Activated naive CD8-positive, alpha-beta T cell treated with anti-CD3 and anti-CD28 coated beads, Interleukin-2, amount 50 U/mL, for 24 hours (primary cell): Measurements from ENCODE around the gene ELMO1.

Source experiments
- ATAC-seq: fragments of 150-1000 bp; cut with Tn5 transposase; one replicate; pipeline ENCODE4 v1.10.0; 2021
- DNase-seq: peaks from one replicate; pipeline ENCODE4 v3.0.0; 2021
- H3K27ac Mint-ChIP-seq: one replicate; pipeline ENCODE4 v1.8.0; 2021; ENCODE audit warnings: mild to moderate bottlenecking, mixed read lengths
- H3K27me3 Mint-ChIP-seq: one replicate; pipeline ENCODE4 v1.8.0; 2021; ENCODE audit warnings: mixed read lengths
- H3K36me3 Mint-ChIP-seq: one replicate; pipeline ENCODE4 v1.8.0; 2021; ENCODE audit warnings: low read depth, mixed read lengths
- H3K4me1 Mint-ChIP-seq: one replicate; pipeline ENCODE4 v1.8.0; 2021; ENCODE audit warnings: mixed read lengths
- H3K4me3 Mint-ChIP-seq: one replicate; pipeline ENCODE4 v1.8.0; 2021; ENCODE audit warnings: mild to moderate bottlenecking, moderate library complexity, mixed read lengths
- H3K9me3 Mint-ChIP-seq: one replicate; pipeline ENCODE4 v1.8.0; 2021; ENCODE audit warnings: mixed read lengths

Gene ELMO1

GRCh38 chr7:36972140-36972518 lies 476.5 kb downstream of the ELMO1 start:
- DNase-seq, result no peak
- ATAC-seq, result no peak
- H3K9me3 Mint-ChIP-seq, result peaks cover 5% of the 10 kb centered on the region
- H3K27ac Mint-ChIP-seq, result no peak overlapping the region
- peaks cover 39% of the 10 kb centered on the region for H3K36me3 Mint-ChIP-seq
- no peak overlapping the region for H3K4me3 Mint-ChIP-seq
- H3K27me3 Mint-ChIP-seq, result no peaks in the 10 kb centered on the region
- H3K4me1 Mint-ChIP-seq, result peaks cover 24% of the 10 kb centered on the region

GRCh38 chr7:36971515-36972139 lies 477.0 kb downstream of the ELMO1 start:
- ATAC-seq (no peak), DNase-seq (no peak)
- peaks cover 39% of the 10 kb centered on the region for H3K36me3 Mint-ChIP-seq
- H3K4me3 Mint-ChIP-seq, result no peak overlapping the region
- H3K4me1 Mint-ChIP-seq, result peaks cover 24% of the 10 kb centered on the region
- H3K27me3 Mint-ChIP-seq, result no peaks in the 10 kb centered on the region
- no peak overlapping the region for H3K27ac Mint-ChIP-seq
- H3K9me3 Mint-ChIP-seq, result peaks cover 6% of the 10 kb centered on the region

DNA sequence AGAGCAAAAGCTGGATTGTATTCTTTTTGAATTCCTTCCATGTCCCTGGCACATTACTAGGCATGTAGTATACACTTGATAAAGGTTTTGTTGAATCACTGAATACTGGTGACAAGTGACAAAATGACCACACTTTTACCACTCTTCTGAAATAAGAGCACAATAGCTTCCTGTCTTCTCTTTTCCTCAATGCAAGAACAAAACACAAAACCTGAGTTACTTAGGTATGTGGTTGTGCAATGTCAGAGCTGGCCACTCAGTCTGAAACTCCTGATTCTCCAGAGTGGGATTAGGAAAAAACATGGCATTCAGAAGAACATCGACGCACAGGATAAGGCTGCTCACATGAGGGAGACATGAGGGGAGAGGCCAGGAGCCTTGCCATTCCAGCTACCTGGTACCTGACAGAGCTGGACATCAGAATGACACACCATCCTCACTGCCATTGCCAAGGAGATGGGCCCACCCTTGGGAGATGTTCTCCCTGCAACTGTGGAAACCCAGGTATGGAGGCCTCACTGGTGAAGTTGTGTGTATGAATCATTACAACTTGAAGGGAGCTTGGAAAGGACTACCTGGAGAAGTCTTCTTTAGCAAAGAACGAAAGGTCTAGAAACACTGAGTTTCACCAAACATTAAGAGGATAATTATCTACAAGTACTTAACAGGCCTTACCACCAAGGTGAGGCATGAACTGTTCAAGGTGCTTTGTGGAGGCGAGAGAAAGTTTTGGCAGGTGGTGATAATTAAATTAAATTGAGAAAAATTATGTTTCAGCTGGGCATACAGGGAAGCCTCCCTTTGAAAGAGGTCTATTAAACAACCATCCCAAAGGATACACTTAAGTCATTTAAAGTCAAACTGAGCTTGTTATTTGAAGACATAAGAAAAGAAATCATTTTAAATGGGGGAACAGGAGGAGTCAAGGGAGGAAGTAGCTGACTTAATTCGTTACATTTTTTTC lies 477.8 kb downstream of the ELMO1 start:
- Mint-ChIP-seq H3K9me3 (peaks cover 9% of the 10 kb centered on the region), H3K27ac (no peak overlapping the region), H3K4me3 (no peak overlapping the region), H3K4me1 (peaks cover 22% of the 10 kb centered on the region), H3K27me3 (no peaks in the 10 kb centered on the region), H3K36me3 (peaks cover 39% of the 10 kb centered on the region)
- DNase-seq, result no peak
- ATAC-seq, result no peak

- Mint-ChIP-seq H3K4me3 (no peak overlapping the region), H3K36me3 (peaks cover 31% of the 10 kb centered on the region), H3K9me3 (peaks cover 9% of the 10 kb centered on the region), H3K27ac (no peak overlapping the region), H3K27me3 (no peaks in the 10 kb centered on the region), H3K4me1 (peaks cover 30% of the 10 kb centered on the region)
- ATAC-seq, result no peak
- no peak for DNase-seq
These were observed 479.3 kb downstream of the ELMO1 start for GRCh38 chr7:36969376-36969775.

DNA sequence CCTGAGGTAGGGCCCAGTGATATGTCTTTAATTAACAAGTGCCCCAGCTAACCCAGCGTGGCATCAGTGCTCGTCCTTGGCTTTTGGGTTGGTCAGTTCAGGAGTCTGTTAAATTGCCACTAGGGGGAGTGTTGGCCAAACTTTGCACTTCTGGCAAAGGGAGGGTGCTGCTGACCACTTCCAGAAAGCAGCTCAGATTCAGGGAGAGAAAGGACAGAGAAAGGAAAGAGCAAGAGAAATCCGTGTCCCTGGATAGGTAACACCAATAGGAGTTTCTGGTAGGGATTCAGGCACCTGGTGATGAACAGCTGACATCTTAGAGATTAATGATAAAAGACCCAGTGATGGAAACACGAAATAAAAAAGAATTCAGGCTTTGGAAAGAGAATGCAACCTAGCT lies 481.3 kb downstream of the ELMO1 start:
- H3K4me3 Mint-ChIP-seq, result no peak overlapping the region
- DNase-seq (no peak), ATAC-seq (no peak)

DNA sequence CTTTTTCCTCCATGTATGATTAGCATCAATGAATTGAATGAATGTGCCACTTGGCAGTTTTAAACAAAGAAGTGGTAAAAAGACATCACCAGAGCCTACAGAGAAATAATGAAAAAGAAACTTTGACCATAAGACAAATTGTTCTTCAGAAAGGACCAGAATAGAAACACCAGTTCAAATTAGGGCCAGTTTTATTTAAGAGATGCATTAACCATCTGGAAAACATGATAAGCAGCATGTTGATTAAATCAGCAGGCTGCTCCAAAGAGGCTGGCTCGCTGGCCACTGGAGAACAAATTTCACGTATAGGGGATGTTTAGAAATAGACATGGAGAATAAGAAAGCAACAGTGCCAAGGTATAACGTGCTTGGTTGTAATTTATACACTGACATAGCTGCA lies 482.0 kb downstream of the ELMO1 start:
- DNase-seq (no peak), ATAC-seq (no peak)
- H3K9me3 Mint-ChIP-seq, result peaks cover 15% of the 10 kb centered on the region
- no peak overlapping the region for H3K27ac Mint-ChIP-seq
- H3K4me3 Mint-ChIP-seq, result no peak overlapping the region
- peaks cover 45% of the 10 kb centered on the region for H3K4me1 Mint-ChIP-seq
- no peaks in the 10 kb centered on the region for H3K27me3 Mint-ChIP-seq
- H3K36me3 Mint-ChIP-seq, result peaks cover 37% of the 10 kb centered on the region

More for the DNA sequence above, 481.3 kb downstream of the ELMO1 start:
- Mint-ChIP-seq H3K4me1 (peaks cover 38% of the 10 kb centered on the region), H3K27ac (no peak overlapping the region), H3K27me3 (no peaks in the 10 kb centered on the region), H3K36me3 (peaks cover 34% of the 10 kb centered on the region), H3K9me3 (peaks cover 13% of the 10 kb centered on the region)

DNA sequence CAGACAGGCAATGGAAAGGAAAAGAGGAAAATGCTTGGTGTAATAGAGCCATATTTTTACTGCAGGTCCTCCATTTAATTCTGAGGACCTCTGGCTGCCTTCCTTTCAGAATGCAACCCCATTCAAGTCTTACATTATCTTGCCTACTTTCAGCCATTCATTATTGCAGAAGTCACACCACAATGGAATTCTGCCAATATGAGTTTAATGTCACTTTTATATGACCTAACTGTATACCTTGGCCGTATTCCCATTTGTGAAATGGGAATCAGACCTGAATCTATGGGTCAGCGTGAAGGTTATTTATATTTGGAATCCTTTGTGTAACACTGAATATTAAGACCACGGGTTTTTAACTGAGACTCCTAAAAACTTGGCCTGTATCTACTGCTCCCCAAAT lies 482.6 kb downstream of the ELMO1 start:
- H3K27ac Mint-ChIP-seq, result no peak overlapping the region
- H3K4me1 Mint-ChIP-seq, result peaks cover 45% of the 10 kb centered on the region
- H3K36me3 Mint-ChIP-seq, result peaks cover 33% of the 10 kb centered on the region

DNA sequence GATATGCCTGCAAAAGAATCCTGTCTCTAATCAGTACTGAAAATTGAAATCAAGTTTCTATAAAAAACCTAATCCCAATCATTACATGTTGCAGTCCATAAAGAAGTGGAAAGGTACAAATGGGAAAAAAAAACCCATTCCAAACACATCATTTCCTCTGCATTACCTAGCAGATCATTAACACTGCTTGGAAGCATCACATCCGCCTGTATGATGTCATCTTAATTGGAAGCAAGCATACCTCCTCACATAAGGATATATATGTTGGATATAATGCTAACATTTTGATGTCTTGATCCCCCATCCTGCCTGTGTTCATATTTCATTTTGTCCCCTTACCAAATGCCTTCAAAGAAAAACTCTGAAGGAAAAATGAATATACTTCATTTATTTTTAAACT lies 483.0 kb downstream of the ELMO1 start:
- Mint-ChIP-seq H3K27me3 (no peaks in the 10 kb centered on the region), H3K4me1 (peaks cover 45% of the 10 kb centered on the region), H3K4me3 (no peak overlapping the region), H3K36me3 (peaks cover 32% of the 10 kb centered on the region), H3K27ac (no peak overlapping the region), H3K9me3 (peaks cover 15% of the 10 kb centered on the region)
- no peak for DNase-seq
- ATAC-seq, result no peak

More for the DNA sequence above, 482.6 kb downstream of the ELMO1 start:
- DNase-seq (no peak), ATAC-seq (no peak)
- peaks cover 15% of the 10 kb centered on the region for H3K9me3 Mint-ChIP-seq
- no peaks in the 10 kb centered on the region for H3K27me3 Mint-ChIP-seq
- H3K4me3 Mint-ChIP-seq, result no peak overlapping the region

DNA sequence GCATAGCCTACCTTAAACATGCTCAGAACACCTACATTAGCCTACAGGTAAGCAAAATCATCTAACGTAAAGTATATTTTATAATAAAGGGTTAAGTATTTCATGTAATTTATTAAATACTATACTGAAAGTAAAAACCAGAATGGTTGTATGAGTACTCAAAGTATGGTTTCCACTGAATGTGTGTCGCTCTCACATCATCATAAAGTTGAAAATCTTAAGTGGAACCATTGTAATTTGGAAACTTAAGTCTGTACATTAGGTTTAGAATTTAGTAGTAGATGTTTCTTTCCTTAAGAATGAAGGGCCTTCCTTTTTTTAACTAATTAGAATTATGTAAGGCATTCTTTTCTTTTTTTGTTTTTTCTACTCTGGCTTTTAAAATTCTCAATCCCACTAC lies 484.4 kb downstream of the ELMO1 start:
- Mint-ChIP-seq H3K9me3 (peaks cover 15% of the 10 kb centered on the region), H3K4me3 (no peak overlapping the region), H3K36me3 (peaks cover 36% of the 10 kb centered on the region), H3K27ac (peak overlapping the region; percentile 72), H3K4me1 (peaks cover 38% of the 10 kb centered on the region), H3K27me3 (no peaks in the 10 kb centered on the region)
- DNase-seq, result no peak
- ATAC-seq, result no peak

DNA sequence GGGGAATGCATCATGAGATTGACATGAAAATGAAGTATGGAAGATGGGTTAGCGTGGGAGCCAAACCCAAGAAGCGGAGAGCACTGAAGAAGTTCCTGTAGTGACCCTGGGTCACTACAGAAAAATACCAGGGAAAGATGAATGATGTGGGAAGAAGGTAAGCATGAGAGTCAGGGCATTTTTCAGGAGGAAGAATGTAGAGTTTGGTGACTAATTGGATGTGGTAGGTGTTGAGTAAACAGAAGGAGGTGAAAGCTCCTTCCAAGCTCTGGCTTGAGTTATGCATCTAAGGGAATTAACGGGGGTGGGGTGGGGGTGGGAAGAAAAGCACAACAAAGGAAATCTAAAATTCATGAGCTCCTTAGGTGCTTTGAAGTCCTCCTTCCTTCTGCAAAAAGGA lies 486.3 kb downstream of the ELMO1 start:
- DNase-seq, result no peak
- Mint-ChIP-seq H3K27ac (peak overlapping the region; percentile 3), H3K4me1 (peaks cover 37% of the 10 kb centered on the region), H3K27me3 (no peaks in the 10 kb centered on the region), H3K4me3 (no peak overlapping the region), H3K9me3 (peaks cover 12% of the 10 kb centered on the region), H3K36me3 (peaks cover 32% of the 10 kb centered on the region)
- no peak for ATAC-seq

DNA sequence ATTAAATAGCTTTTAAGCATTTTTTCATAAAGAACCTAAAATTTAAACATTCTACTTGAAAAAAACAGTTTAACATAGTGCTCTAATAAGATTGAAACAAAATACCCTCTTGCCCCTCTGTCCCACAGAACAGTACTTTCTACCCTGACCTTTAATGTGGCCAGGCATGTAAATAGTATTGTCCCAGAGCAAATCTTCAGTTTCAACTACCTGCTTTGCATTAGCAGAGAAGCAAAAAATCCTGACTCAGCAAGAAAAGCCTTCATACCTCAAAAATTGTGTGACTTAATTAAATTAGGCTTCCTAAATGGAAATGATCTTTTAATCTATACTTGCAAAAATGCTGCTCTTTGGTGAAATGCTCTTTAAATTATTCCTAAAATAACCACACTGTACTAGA lies 487.0 kb downstream of the ELMO1 start:
- H3K9me3 Mint-ChIP-seq, result peaks cover 10% of the 10 kb centered on the region
- DNase-seq, result no peak
- H3K27me3 Mint-ChIP-seq, result no peaks in the 10 kb centered on the region
- H3K27ac Mint-ChIP-seq, result no peak overlapping the region
- H3K4me1 Mint-ChIP-seq, result peaks cover 37% of the 10 kb centered on the region
- H3K36me3 Mint-ChIP-seq, result peaks cover 31% of the 10 kb centered on the region
- H3K4me3 Mint-ChIP-seq, result no peak overlapping the region
- no peak for ATAC-seq

- H3K4me3 Mint-ChIP-seq, result no peak overlapping the region
- DNase-seq, result peak; percentile 12
These were observed 487.6 kb downstream of the ELMO1 start for GRCh38 chr7:36961097-36961496.

DNA sequence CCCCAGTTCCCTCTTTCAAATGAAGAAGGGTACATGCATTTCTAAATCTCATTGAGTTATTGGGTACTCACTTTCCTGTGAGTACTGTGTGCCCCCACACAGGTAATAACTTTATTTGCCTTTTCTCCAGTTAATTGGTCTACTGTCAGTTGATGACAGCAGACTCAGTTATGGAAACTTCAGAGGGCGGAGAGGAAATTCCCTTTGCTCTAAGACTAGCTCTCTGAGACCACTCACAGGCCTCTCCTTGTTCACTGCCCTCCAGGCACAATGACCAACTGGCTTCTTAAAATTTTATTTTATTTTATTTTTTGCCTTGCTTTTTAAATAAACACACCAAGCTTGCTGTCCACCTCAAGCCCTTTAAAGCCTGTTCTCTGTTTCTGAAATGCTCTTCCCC lies 488.6 kb downstream of the ELMO1 start:
- peak; percentile 12 for DNase-seq
- peak overlapping the region; percentile 75 for H3K27ac Mint-ChIP-seq
- H3K27me3 Mint-ChIP-seq, result no peaks in the 10 kb centered on the region
- H3K4me3 Mint-ChIP-seq, result no peak overlapping the region
- H3K4me1 Mint-ChIP-seq, result peaks cover 36% of the 10 kb centered on the region
- no peak for ATAC-seq
- peaks cover 40% of the 10 kb centered on the region for H3K36me3 Mint-ChIP-seq
- peaks cover 6% of the 10 kb centered on the region for H3K9me3 Mint-ChIP-seq

More at GRCh38 chr7:36961097-36961496, 487.6 kb downstream of the ELMO1 start:
- H3K27me3 Mint-ChIP-seq, result no peaks in the 10 kb centered on the region
- peak; percentile 75 for ATAC-seq
- H3K36me3 Mint-ChIP-seq, result peaks cover 32% of the 10 kb centered on the region
- peak overlapping the region; percentile 75 for H3K27ac Mint-ChIP-seq
- H3K9me3 Mint-ChIP-seq, result peaks cover 6% of the 10 kb centered on the region
- peaks cover 37% of the 10 kb centered on the region for H3K4me1 Mint-ChIP-seq

GRCh38 chr7:36958111-36958733 lies 490.4 kb downstream of the ELMO1 start:
- ATAC-seq, result peak; percentile 17
- peaks cover 26% of the 10 kb centered on the region for H3K4me1 Mint-ChIP-seq
- peaks cover 43% of the 10 kb centered on the region for H3K36me3 Mint-ChIP-seq
- DNase-seq, result no peak
- no peak overlapping the region for H3K4me3 Mint-ChIP-seq
- H3K27ac Mint-ChIP-seq, result no peak overlapping the region
- H3K9me3 Mint-ChIP-seq, result peaks cover 6% of the 10 kb centered on the region
- no peaks in the 10 kb centered on the region for H3K27me3 Mint-ChIP-seq

- no peak for DNase-seq
- no peak overlapping the region for H3K4me3 Mint-ChIP-seq
- H3K27me3 Mint-ChIP-seq, result no peaks in the 10 kb centered on the region
- H3K4me1 Mint-ChIP-seq, result peaks cover 22% of the 10 kb centered on the region
- peaks cover 42% of the 10 kb centered on the region for H3K36me3 Mint-ChIP-seq
- H3K9me3 Mint-ChIP-seq, result peaks cover 5% of the 10 kb centered on the region
- H3K27ac Mint-ChIP-seq, result no peak overlapping the region
- ATAC-seq, result no peak
These were observed 491.0 kb downstream of the ELMO1 start for GRCh38 chr7:36957620-36958019.
